EH (cell line): Measurements from ENCODE around the gene VSIG10L2.
A peak's percentile ranks its signal among the peaks of the same experiment; 100 is the strongest.

Experiments
- DNase-seq: peaks from one replicate; pipeline ENCODE4 v3.0.0-alpha.2; 2015; ENCODE audit warnings: low read depth

The VSIG10L2 gene

DNA sequence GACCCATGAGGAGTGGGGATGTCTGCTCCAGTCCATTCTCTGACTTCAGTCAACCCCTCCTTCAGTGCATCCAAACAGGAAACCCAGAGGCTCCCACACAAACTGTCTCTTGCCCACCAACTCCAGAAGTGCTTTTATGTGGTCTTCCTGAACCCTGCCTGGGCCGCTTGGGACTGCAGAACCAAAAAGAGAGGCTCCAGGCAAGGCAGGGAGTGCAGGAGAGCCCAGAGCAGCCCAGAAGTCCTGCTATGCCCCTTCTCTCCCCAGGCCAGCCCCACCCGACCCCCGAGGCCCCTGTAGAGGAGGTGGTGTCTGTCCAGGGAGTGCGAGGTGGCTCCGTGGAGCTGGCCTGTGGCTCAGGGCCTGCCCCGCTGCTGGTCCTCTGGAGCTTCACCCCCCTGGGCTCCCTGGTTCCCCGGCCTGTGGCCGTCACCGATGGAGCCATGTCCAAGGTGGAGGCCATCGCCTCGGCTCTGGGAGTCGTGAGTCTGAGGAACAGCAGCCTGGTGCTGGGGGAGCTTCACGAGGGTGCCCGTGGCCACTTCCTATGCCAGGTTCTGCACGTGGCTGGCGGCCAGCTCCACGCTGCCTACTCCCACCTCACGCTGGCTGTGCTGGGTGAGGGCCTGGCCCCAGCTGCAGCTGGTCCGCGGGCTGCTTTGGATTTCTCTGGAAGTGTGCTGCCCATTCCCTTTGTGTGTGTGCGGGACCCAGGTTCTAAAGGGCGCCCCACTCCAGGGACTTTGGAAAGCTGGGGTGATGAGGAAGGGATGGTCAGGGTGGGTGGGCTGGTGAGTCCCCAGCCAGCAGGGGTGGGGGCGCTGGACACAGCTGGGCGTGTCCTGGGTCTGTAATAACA is 1.8 kb downstream of the VSIG10L2 start:
- DNase-seq: no peak

DNA sequence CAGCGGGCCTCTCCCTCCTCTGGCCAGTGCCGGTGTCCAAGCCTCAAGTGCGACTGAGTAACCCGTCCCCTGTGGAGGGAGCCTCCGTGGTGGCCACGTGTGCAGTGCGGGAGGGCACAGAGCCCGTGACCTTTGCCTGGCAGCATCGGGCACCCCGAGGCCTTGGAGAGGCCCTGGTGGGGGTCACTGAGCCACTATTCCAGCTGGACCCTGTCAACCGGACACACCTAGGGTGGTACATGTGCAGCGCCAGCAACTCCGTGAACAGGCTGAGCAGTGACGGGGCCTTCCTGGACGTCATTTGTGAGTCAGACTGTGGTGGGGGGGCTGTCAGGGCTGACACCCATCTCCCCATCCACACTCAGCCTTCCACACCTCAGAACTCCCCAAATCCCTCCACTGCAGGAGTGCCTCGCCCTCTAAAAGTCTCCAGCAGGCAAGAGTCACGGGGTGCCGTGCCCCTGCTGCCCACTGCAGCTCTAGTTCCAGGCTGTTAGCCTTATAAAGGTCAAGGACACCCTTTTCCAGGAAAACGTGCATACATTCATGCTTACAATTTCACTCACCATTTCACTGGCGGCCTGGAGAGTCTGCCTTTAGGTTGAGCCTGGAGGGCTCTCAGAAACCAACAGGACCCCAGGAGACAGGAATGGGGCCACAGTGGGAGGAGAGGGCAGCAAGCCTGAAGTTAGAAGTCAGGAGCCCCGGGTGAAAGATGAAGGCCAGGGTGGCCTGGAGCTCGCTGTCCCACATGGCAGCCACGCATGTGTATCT is 2.6 kb downstream of the VSIG10L2 start:
- DNase-seq: no peak

GRCh38 chr11:125949271-125950177 is 3.7 kb downstream of the VSIG10L2 start:
- no peak for DNase-seq

DNA sequence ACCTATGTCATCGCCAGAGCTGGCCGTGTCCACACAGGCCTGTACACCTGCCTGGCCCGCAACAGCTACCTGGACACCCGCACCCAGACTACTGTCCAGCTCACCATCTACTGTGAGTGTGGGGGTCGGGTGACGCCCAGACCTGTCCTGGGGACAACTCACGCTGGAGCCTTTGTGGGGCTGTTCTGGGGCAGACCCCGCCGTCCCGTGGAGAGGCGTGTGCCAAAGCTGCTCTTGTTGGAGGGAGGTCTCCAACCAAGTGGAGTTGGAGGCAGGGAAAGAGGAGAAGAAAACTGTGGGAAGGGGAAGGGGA is 4.3 kb downstream of the VSIG10L2 start:
- DNase-seq: no peak

- peak; percentile 3 for DNase-seq
Observed at GRCh38 chr11:125950696-125951651, 5.1 kb downstream of the VSIG10L2 start.

DNA sequence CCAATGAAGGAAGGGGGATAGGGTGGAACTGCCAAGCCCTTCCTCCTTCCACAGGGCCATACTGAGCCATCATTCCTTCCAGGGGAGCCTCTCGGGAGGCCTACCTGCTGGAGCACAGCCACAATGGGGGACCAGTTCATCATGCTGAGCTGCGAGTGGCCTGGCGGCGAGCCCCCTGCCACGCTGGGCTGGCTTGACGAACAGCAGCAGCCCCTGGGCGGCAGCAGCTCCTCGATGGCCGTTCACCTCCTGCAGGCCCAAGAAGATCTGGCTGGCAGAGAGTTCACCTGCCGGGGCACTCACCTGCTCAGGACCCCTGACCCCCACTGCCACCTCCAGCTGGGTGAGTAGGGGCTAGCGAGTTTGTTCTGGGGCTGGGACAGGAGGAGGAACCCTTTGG is 5.9 kb downstream of the VSIG10L2 start:
- DNase-seq: no peak

- DNase-seq: no peak
Observed at GRCh38 chr11:125952559-125952958, 6.7 kb downstream of the VSIG10L2 start.

DNA sequence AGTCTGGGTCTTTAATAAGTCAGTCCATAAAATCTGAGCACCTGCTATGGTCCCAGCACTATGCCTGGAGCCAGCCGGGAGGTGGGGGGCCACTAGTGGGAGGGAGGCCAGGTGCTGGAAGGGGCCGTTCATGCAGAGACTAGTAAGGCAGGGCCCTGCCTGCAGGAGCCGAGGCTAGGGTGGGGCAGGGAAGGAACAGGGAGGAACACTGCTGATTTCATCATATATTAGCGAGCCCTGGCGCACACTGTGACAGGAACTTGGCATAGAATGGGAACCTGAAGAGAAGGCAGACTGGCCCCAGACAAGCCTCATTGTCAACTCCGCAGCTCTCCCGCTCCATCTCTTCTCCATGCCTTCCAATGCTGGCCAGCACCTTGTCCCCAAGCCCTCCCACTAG is 7.1 kb downstream of the VSIG10L2 start:
- DNase-seq: no peak

DNA sequence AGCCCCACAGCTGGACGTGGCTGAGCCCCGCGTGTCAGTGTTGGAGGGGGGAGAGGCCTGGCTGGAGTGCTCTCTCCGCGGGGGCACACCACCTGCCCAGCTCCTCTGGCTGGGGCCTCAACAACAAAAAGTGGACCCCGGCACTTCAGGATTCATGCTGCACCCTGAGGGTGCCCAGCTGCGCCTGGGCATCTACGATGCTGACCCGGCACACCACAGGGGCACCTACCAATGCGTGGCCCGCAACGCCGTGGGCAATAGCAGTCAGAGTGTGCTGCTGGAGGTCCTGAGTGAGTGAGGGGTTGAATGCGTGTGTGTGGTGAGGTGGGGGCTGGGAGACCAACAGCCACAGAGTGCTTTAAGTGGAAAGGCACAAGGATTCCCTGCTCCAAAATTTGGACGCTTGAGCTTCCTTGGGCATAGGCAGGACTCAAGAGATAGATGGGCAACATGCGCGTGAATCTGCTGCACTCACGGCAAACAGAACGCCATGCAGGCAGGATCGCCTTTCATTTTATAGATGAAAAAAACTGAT is 7.6 kb downstream of the VSIG10L2 start:
- DNase-seq: no peak

GRCh38 chr11:125954123-125954944 is 8.5 kb downstream of the VSIG10L2 start:
- no peak for DNase-seq

DNA sequence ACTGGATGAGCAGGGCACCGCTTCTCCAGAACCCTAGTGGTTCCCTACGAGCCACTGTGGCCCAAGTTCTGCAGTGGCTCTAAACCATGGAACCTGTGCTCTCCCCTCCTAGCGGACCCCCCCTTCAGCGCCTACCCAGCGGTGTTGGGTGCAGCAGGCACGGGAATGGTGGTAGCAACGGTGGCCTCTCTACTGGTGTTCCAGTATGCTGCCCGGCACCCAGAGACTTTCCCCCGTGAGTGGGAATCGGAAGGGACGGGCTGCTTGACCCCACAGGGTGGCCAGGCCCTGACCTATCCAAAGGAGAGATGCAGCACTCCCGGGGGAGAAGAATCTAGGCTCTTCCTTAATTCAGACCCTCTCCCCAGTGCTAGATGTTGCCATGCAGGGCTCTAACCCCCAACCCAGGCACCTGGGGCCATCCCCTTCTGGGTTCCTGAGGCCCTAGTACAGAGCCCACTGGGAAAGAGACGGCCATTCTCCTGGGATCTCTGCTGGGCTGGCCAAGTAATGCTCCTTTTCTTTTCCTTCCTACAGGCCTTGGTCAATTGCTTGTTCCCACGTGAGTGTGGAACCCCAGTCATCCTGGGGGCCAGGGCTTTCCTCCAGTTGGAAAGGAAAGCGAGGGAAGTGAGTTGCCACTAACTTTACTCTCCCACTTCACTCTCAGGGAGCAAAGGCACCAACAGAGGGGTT is 9.2 kb downstream of the VSIG10L2 start:
- DNase-seq: no peak

GRCh38 chr11:125955856-125956255 is 10.0 kb downstream of the VSIG10L2 start:
- no peak for DNase-seq

DNA sequence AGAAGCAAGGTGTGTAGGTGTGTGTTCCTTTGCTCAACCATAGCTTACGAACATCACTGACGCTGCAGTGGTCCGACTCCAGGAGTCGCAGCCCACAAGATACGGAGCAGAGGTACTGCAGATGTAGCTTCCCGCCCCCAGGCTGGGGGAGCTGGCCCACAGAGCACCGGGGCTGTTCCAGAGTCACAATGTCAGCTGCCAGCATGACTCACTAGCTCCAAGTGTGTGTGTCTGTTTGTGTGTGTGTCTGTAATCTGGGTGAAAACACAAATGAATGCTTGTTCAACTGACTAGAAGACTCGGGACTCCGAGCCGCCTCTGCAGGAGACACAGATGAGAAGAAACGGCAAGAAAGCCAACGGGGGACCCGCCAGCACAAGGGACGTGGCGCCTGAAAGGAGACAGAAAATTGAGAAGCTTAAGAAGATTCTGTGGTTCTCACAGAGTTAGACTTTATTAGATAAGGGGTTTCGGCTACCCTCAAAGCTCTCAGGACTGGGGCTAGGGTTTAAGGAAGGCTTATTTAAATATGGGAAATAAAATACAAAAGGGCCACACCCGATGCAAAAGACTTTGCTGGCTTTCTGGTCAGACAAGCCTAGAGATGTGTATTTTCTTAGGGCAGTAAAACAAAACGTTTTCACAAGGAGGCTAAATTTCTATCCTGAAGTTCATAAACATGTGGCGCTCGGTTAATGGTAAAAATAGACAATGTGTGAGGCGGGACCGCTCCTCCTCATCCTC is 10.7 kb downstream of the VSIG10L2 start:
- DNase-seq: no peak

- no peak for DNase-seq
Observed at GRCh38 chr11:125957618-125958332, 11.9 kb downstream of the VSIG10L2 start.

- no peak for DNase-seq
Observed at GRCh38 chr11:125958872-125959400, 13.1 kb downstream of the VSIG10L2 start.

DNA sequence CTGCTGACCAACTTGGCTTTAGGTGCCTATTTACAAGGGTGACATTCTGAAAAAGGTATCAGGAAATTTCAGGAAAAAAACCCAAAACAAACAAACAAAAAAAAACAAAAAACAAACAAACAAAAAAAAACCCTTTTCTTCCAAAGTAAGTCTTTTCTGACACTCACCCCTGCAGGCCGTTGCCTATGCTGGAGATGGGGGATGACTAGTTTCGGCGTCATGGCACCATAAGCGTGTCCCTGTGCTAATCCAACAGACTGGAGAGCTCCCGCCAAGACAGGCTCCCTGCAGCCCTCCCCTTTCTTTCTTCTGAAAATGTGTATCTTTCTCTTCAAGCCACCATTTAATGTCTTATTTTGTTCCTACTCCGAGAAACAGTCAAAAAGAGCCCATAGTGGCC is 13.7 kb downstream of the VSIG10L2 start:
- DNase-seq: no peak

GRCh38 chr11:125959931-125960330 is 14.1 kb downstream of the VSIG10L2 start:
- DNase-seq: no peak

DNA sequence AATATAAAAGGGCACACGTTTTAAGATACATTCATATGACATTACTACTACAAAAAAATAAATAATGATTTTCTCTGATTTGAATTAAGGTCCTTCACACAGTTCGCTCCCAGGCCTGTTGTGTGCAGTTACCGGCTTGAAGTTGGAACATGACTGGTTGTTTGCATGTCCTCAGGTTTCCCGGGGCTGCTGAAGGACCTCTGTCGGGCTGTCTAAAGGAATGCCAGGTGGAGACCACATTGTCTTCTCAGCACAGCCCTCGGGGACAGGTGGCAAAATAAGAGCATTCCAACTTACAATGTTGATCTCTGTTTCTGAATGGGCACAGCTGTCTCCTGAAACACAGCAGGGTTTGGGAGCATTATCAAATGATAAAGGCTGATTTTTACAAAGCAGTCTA is 14.9 kb downstream of the VSIG10L2 start:
- DNase-seq: no peak
